ENCODE results near the gene DIAPH1.

The DIAPH1 gene

DNA sequence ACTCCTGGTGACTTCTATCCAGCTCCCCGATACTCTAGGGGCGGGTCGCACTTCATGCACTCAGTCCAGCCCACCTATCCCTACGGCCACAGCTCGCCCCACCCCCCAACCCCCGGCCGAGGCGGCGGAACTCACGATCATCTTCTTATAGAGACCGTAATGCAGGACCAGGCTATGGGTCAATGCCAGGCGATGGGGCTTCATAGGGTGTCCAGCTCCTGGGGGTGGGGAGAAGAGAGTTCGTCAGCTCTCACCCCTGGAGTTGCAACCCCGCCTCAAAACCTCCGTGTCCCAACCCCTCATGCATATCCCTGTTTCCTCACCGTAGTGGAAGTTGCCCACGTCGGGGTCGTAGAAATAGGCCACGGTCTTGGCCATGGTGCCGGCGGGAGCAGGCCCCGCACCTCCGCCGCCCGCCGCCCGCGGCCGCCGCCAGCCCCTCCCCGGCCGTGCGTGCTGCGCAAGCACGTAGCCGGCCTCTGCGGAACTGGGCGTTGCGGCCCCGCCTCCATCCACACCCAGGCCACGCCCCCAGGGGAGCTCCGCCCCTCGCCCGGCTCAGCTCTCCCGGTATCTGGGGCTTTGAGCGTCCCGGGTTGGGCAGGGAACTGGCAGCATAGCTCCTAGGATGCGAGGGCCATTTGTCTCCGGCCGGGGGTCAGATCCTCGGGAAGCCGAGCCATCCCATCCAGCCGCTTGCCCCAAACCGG, 17.8 kb upstream of the DIAPH1 start, which contains the start of the genes HDAC3 and RELL2:
Gene HDAC3, minus strand, starts transcription at position 437 of the 710 bp plus-strand sequence. Its CDS starts 59 bp downstream, at position 378.
Gene RELL2, plus strand, starts transcription at position 585 of the 710 bp plus-strand sequence. CDS start 1,229 bp downstream, outside the sequence.
- TF ChIP-seq, protein P1, sequence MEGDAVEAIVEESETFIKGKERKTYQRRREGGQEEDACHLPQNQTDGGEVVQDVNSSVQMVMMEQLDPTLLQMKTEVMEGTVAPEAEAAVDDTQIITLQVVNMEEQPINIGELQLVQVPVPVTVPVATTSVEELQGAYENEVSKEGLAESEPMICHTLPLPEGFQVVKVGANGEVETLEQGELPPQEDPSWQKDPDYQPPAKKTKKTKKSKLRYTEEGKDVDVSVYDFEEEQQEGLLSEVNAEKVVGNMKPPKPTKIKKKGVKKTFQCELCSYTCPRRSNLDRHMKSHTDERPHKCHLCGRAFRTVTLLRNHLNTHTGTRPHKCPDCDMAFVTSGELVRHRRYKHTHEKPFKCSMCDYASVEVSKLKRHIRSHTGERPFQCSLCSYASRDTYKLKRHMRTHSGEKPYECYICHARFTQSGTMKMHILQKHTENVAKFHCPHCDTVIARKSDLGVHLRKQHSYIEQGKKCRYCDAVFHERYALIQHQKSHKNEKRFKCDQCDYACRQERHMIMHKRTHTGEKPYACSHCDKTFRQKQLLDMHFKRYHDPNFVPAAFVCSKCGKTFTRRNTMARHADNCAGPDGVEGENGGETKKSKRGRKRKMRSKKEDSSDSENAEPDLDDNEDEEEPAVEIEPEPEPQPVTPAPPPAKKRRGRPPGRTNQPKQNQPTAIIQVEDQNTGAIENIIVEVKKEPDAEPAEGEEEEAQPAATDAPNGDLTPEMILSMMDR (IDR thresholded peaks at IDR 0.05; ENCODE audit: borderline replicate concordance, control extremely low read depth, extremely low read depth, insufficient read depth, missing control alignments), result no peak
- in situ Hi-C loops (cut with MboI; ENCODE audit: low sequenced_read_pairs, unreplicated experiment), result no loop called here
- peak; percentile 97 for DNase-seq (ENCODE audit: low spot score)

DNA sequence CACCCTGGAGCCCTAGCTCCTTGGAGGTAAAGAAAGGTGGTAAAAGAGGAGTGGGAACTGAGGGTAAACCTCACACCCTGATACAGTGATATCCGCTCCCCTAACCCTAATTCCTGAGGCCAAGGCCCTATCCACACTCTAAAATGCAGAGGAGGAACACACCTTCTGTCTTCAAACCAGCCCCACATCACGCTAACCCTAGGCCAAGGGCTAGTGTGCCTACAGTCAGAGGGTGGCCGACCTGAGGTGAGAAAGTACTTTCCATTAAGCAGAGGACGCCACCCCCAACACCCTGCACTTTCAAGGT, 17.3 kb upstream of the DIAPH1 start:
- TF ChIP-seq, protein P1 (IDR thresholded peaks at IDR 0.05; ENCODE audit: borderline replicate concordance, control extremely low read depth, extremely low read depth, insufficient read depth, missing control alignments), result no peak
- no peak for DNase-seq (ENCODE audit: low spot score)
- in situ Hi-C loops (cut with MboI; ENCODE audit: low sequenced_read_pairs, unreplicated experiment), result no loop called here

DNA sequence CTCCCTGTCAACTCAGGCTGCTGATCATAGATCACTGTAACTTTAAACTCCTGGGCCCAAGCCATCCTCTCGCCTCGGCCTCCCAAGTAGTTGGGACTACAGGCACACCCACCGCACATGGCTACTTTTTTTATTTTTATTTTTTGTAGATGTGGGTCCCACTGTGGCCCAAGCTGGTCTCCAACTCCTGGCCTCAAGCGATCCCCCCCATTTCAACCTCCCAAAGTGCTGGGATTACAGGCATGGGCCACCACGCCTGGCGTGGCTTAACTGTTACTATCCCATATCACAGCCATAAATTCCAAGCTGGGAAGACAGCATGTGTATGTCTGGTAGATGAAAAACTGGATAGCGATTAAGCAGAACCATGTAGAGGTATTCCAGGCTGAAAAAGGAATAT, 16.8 kb upstream of the DIAPH1 start:
- no peak for DNase-seq (ENCODE audit: low spot score)
- TF ChIP-seq, protein P1 (IDR thresholded peaks at IDR 0.05; ENCODE audit: borderline replicate concordance, control extremely low read depth, extremely low read depth, insufficient read depth, missing control alignments), result no peak
- in situ Hi-C loops (cut with MboI; ENCODE audit: low sequenced_read_pairs, unreplicated experiment), result no loop called here

DNA sequence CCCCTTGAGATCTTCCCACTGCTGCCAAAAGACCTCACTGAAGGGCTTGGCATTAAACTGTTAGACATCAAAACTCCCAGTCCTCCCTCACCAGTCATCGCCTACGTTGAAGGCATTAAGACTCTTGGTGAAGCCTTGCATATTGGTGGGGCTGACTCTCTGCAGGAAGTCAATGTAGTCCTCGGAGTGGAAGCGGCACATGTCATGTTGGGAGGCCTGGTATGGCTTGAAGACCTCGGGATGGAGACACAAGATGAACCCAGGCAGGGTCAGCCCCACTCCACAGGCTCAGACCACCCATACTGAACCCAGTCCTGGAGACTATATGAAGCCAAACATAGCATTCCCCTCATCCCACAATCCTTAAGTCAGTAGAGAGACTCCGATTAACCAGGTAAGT, 15.9 kb upstream of the DIAPH1 start:
- in situ Hi-C loops (cut with MboI; ENCODE audit: low sequenced_read_pairs, unreplicated experiment), result no loop called here
- TF ChIP-seq, protein P1 (IDR thresholded peaks at IDR 0.05; ENCODE audit: borderline replicate concordance, control extremely low read depth, extremely low read depth, insufficient read depth, missing control alignments), result no peak
- DNase-seq (ENCODE audit: low spot score), result no peak

DNA sequence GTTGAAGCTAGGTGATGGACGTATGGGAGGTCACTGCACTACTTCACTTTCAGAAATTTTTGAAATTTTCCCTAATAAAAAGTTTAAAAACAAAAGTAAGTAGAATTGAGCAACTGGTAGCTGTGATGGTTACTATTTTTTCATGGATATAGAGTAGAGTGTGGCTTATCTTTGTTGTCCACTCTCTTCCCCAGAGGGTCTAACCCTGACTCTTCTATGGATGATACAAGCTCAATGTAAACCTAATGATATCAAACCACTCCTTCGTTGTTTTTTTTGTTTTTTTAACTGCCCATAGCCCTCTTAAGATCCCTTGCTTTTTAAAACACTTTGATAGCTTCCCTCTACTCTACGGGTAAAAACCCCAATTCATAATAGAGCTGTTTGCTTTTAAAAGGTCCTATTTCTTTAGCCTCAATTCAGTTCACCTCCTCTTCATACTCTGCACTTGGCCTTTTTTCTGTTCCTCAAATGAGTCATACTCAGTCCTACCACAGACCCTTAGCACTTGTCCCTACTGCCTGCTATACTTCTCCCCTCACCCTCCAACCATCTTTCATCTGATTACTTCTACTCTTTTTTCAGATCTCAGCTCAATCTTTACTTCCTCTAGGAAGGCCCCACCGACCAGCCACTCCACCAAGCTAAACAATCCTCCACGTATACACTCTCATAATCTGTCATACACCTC, 15.2 kb upstream of the DIAPH1 start:
- TF ChIP-seq, protein P1 (IDR thresholded peaks at IDR 0.05; ENCODE audit: borderline replicate concordance, control extremely low read depth, extremely low read depth, insufficient read depth, missing control alignments), result no peak
- in situ Hi-C loops (cut with MboI; ENCODE audit: low sequenced_read_pairs, unreplicated experiment), result no loop called here
- DNase-seq (ENCODE audit: low spot score), result peak; percentile 78

DNA sequence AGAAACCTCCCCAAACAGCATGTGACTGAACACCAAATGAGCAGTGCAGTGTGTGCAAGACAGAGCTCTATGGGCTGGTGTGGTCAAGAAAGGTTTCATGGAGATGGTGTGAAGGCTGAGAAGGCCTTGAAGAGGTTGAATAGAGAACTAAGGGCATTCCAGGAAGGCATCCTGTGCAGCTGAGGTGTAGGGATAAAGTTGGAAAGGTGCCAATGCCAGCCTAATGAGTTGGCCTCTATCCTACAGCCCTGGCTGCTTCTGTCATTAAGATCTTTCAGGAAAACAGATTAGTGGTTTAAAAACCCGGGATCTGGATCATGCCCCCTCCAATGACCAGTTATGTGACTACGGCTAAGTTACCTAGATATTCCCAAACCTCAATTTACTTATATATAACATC, 13.8 kb upstream of the DIAPH1 start:
- TF ChIP-seq, protein P1 (IDR thresholded peaks at IDR 0.05; ENCODE audit: borderline replicate concordance, control extremely low read depth, extremely low read depth, insufficient read depth, missing control alignments), result no peak
- no peak for DNase-seq (ENCODE audit: low spot score)
- in situ Hi-C loops (cut with MboI; ENCODE audit: low sequenced_read_pairs, unreplicated experiment), result no loop called here
